Cortex of kidney (tissue), 1 donor: ENCODE data around the gene ASNS.
"Not testable (repeated sequence)": the region's sequence is repeated elsewhere in the genome, so short reads cannot be mapped to it uniquely, and the experiment has no call there.

Source experiments
- DNase-seq: peaks from one replicate; lab custom pipeline; 2025; lab: John Stamatoyannopoulos, UW

ASNS gene, protein sequence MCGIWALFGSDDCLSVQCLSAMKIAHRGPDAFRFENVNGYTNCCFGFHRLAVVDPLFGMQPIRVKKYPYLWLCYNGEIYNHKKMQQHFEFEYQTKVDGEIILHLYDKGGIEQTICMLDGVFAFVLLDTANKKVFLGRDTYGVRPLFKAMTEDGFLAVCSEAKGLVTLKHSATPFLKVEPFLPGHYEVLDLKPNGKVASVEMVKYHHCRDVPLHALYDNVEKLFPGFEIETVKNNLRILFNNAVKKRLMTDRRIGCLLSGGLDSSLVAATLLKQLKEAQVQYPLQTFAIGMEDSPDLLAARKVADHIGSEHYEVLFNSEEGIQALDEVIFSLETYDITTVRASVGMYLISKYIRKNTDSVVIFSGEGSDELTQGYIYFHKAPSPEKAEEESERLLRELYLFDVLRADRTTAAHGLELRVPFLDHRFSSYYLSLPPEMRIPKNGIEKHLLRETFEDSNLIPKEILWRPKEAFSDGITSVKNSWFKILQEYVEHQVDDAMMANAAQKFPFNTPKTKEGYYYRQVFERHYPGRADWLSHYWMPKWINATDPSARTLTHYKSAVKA

DNA sequence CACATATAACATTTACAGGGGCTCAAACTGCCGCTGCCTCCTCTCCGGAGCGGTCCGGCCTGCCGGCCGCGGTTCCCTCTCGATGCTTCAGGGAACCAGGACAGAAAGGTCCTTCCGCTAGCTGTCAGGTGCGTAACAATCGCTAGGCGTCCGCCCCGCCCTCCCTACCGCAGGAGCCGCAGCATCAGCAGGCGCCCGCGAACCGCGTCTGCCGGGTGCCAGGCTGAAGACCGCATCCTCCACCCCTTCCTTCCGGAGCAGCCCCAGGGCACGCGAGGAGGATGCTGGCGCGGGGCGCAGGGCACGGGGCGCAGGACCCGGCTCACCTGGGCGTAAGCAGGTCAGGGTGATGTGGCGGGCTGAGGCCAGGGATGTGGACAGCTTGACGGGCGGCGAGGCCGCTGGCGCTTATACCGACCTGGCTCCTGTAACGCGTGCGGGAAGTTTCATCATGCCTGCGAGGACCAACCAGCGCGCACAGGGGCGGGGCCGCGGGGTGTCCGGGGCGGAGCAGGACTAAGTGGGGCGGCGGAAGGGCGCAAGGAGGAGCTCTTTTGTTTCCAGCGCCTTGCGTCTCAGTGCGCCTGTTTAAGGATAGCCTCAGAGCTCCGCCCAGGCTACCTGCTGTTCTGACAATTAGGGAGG, at the start of gene ASNS:
Gene ASNS, minus strand, starts transcription at position 384 of the 645 bp plus-strand sequence. CDS start 3,252 bp downstream, outside the sequence.
- DNase-seq, result no peak

DNA sequence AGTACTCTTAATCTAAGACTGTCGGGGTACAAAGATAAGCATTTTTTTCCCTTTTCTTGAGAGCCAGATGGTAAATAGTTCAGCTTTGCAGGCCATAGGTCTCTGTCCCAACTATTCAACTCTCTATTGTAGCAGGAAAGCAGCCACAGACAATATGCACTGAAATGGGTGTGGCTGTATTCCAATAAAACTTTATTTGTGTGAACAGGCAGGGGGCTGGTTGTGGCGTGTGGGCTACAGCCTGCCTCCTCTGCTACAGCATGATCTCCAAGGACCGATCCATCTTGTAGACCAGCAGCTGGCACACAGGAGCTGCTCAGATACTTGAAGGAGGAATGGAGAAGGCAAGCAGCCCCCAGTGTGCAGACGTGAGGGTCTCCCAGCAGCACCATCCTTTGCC, 49.0 kb upstream of the ASNS start:
- not testable (repeated sequence) for DNase-seq

DNA sequence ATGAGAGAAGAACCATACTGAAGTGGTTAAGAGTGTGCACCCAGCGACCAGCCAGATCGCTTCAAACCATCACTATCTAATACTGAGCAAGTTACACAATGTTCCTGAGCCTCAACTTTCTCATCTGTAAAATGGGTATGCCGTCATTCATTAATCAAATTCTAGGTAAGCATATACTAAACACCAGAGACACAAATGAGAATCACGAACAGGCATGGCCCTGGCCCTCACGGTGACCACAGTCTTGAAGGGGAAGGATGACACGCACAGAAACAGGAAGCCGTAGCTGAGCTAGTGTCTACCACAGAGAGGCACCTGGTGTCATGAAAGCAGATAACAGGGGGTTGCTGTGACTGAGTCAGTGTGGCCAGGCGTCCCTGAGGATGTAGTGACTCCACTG, 43.1 kb upstream of the ASNS start:
- DNase-seq, result not testable (repeated sequence)

DNA sequence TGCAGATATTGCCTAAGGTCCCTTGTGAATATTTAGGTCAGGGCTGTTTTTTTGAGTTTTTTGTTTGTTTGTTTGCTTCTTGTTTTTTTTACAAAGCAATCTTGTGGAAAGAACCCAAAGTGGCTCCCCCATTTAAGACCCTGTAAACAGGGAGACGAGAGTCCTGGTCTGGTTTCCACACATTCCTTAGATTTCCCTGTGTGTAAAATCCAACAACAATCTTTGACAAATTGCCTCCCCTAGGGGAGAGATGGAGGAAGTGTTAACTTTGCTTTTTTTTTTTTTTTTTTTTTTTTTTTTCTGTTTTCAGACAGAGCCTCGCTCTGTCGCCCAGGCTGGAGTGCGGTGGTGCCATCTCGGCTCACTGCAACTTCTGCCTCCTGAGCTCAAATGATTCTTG, 40.1 kb upstream of the ASNS start:
- not testable (repeated sequence) for DNase-seq

DNA sequence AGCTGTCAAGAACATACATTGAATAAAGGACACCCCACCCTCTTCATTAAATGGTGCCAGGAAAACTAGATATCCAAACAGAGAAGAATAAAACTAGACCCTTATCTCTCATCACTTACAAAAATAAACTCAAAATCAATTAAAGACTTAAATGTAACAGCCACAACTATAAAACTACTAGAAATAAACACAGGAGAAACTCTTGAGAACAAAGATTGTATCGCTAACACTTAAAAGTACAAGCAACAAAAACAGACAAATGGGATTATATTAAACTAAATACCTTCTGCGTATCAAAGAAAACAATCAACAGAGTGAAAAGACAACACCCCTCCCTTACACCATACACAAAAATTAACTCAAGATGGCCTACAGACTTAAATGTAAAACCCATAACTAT, 24.7 kb upstream of the ASNS start:
- DNase-seq, result not testable (repeated sequence)

DNA sequence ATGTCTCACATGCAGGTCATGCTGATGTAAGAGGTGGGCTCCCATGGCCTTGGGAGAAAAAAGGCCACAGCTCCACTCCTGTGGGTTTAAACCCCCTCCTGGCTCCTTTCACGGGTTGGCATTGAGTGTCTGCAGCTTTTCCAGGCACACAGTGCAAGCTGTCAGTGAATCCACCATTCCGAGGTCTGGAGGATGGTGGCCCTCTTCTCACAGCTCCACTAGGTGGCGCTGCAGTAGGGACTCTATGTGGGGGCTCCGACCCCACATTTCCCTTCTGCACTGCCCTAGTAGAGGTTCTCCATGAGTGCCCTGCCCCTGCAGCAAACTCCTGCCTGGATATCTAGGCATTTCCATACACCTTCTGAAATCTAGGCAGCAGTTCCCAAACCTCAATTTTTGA, 19.5 kb upstream of the ASNS start:
- DNase-seq, result not testable (repeated sequence)

DNA sequence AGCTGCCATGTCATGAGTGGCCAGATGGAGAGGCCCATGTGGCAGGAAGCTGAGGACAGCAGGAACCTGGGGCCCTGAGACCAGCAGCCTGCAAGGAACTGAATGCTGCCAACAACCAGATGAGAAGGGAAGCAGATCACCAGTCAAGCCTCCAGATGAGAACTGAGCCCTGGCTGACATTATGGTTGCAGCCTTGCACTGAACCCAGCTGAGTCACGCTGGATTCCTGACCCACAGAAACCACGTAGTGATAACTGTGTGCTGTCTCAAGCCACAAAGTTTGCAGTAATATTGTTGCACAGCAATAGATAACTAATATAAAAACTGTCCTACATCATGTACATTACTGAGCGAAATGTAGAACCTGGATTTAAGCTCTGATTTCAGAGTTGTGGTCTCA, 7.3 kb upstream of the ASNS start:
- not testable (repeated sequence) for DNase-seq

DNA sequence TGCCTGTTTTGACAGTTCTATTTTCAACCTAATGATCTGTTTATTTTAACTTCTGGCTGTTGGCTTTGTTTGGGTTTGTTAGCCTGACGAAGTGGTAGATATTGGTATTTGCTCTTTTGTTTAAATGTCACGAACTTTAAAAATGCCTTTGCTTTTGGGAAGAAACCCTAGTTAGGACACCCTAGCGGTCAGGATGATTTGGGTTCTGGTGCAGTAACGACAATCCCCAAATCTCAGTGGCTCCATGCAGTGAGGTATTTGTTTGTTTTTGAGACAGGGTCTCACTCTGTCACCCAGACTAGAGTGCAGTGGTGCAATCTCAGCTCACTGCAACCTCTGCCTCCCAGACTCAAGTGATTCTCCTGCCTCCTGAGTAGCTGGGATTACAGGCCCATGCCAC, 2.7 kb upstream of the ASNS start:
- DNase-seq, result not testable (repeated sequence)

DNA sequence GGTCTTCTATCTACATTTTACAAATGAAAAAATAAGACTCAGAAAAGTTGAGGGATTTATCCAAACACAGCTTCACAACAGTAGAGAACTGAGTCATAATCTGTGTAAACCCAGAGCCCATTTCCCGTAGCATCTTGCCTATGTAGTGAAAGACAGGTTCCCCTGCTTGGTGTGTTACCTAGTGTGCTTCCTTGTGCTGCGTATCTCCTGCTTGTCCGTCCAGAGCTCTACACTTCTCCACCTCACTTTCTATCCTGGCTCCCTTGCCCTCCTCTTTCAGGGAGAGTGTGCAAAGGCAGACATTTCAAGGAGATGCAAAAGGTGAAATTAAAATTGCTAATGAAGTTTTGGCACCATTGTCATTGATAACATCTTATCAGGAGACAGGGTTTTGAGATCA, 1.4 kb upstream of the ASNS start:
- DNase-seq, result no peak

DNA sequence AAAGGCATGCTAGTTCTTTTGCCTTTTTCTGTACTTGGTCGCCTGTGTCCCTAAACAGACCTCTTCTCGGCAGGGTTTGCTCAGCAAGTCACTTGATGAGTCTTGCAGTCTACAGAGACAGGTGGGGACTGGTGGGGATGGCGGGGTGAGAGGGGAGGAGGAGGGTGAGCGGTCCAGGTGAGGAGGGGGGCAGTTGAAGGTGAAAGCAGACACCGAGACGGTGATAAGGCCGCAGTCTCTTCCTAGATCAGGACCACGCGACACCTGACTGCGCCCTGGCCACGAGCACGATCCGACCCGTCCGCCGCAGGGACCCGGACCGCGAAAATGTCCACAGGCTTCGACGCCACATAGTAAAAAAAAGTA, 566 bp downstream of the ASNS start:
- no peak for DNase-seq

DNA sequence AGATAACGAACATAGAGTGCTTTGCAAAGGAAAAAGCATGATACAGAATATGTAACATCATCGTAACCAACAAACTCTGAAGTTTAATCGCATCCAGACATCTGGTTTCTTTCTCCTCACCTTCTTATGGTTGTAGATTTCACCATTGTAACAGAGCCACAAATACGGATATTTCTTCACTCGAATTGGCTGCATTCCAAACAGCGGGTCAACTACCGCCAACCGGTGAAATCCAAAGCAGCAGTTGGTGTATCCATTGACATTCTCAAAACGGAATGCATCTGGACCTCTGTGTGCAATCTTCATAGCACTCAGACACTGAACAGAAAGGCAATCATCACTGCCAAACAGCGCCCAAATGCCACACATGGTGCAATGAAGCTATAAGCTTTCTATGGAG, 3.4 kb downstream of the ASNS start:
- DNase-seq, result no peak

DNA sequence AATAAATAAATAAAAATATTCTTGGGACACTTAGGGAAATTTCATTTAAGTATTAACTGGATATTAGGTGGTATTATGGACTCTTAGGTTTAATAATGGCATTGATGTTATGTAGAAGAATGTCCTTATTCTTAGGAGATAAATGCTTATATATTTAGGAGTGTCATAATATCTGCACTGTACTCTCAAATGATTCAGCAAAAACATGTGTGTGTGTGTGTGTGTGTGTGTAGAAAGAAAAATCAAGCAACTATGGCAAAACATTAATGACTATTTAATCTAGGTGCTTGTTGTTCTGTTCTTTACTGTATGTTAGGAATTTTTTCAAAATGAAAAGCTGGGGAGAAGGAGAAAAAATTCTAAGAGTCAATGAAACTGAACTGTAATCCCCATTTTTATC, 3.9 kb downstream of the ASNS start:
- no peak for DNase-seq

DNA sequence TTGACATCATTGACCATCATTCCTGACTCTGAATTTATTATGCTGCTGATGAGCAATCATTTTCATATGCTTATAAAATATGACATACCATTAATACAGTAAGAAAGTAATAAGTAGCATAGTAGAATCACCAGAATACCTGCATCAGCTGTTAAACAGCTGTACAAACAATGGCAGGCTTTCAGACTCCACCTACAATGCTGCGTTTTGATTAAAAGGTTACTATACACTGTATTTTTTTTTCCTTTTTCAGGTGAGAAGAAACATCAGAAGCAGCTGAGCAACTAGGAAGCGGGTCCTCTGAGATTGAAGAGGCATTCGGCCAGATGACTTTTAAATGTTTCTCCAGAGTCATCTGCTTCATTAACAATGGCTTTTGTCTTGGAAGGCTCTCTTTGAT, 7.1 kb downstream of the ASNS start:
- no peak for DNase-seq

DNA sequence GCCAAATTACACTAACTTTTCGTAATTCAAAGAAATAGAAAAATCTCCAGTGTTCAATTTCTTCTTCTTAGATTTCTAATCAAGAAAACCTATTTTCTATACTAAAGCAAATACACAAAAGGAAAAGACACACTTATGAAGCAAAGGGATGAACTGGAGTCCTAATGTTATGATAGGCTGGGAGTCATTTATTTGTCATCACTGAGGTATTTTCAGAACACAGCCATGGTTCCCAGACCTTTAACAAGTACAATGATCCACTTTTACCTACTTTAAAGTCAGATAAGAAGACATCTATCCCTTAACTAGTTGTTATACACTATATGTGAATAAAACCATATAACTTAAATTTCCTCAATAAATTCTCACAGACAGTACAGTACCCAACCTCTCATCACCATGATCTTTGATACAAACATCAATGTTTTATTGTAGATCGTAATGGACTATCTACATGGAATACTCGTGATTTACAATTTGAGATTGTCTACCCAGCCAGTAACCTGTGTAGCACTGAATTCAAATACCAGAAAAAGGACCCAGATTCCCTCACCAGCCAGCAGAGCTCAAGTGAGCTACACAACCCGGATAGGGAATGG, 12.5 kb downstream of the ASNS start:
- no peak for DNase-seq

DNA sequence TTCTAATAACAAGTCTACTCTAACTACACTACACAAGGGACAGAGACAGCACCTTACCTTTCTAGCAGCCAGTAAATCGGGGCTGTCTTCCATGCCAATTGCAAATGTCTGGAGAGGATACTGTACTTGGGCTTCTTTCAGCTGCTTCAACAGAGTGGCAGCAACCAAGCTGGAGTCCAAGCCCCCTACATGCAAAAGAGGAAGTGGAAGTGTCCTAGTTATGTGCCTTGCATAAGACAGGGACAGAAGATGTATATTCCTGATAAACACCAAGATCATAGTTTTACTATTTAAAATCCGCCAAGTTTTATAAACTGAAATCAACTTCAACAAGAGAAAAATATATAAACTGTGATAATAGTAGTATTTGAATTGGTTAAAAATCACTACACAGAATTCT, 14.0 kb downstream of the ASNS start:
- DNase-seq, result no peak

DNA sequence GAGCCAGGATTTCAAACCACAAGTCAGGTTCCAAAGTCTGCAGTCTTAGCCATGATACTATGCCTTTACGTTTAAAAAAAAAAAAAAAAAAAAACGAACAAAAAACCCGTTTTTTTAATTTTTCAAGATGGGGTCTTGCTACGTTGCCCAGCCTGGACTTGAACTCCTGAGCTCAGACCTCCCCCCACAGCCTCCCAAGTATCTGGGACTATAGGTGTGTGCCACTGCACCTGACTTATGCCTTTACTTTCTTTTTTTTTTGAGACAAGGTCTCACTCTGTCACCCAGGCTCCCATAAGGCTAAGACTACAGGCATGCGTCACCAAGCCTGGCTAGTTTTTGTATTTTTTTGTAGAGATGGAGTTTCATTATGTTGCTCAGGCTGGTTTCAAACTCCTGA, 14.7 kb downstream of the ASNS start:
- no peak for DNase-seq

DNA sequence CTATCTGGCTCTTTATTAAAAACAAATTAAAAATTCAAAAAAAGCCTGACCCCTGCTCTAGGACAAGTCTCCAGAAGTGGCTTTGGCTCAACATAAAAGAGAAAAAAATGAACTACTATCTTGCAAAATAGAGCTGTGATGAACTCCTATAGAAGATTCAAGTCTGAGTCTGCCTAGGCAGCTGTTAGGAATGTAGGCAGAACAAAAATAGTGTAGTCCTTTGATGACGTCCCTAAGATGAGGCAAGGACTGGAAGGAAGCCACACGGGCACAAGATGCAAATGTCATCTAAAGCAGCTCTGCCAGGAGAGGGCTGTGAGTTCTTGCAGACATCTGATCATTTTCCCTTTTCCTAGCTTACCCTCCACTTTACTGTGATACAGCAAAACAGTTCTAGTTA, 20.5 kb downstream of the ASNS start:
- no peak for DNase-seq

DNA sequence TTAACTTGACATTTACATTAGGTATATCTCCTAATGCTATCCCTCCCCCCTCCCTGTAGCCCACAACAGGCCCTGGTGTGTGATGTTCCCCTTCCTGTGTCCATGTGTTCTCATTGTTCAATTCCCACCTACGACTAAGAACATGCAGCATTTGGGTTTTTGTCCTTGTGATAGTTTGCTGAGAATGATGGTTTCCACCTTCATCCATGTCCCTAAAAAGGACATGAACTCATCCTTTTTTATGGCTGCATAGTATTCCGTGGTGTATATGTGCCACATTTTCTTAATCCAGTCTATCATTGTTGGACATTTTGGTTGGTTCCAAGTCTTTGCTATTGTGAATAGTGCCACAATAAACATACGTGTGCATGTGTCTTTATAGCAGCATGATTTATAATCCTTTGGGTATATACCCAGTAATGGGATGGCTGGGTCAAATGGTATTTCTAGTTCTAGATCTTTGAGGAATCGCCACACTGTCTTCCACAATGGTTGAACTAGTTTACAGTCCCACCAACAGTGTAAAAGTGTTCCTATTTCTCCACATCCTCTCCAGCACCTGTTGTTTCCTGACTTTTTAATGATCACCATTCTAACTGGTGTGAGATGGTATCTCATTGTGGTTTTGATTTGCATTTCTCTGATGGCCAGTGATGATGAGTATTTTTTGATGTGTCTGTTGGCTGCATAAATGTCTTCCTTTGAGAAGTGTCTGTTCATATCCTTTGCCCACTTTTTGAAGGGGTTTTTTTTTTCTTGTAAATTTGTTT, 21.8 kb downstream of the ASNS start:
- not testable (repeated sequence) for DNase-seq

DNA sequence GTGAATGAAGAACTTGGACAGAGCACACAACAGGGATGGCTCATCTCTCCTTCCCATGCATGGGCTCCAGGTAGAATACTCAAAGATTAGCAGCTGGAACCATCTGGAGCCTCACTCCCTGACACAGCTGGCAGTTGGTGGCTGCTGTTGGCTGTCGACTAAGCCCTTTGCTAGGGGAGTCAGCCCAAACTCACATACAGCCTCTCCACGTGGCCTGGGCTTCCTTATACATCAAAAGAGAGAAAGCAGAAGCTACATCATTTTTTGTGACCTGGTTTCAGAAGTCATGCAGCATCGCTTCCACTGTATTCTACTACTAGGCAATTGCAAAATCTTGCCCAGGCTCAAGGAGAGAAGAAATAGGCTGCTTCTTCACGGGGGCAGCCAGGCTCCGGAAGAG, 24.4 kb downstream of the ASNS start:
- DNase-seq, result no peak

DNA sequence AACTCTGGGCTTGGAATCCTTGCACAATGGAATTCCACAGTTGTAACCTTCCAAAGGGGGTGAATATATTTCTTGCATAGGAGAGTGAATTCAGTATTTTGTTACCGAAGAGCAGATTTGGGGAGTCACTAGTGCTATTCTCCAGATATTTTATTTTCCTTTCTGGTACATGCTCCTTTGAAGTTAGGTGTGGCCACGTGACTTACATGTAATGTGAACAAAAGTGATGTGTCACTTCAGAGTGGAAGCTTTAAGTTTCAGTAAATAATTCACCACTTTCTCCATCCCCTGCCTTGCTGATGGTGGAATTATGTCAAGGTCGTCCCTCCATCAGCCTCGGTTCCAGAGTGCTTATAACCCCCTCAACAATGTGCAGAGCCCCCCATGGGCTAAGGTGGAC, 25.3 kb downstream of the ASNS start:
- DNase-seq, result no peak

DNA sequence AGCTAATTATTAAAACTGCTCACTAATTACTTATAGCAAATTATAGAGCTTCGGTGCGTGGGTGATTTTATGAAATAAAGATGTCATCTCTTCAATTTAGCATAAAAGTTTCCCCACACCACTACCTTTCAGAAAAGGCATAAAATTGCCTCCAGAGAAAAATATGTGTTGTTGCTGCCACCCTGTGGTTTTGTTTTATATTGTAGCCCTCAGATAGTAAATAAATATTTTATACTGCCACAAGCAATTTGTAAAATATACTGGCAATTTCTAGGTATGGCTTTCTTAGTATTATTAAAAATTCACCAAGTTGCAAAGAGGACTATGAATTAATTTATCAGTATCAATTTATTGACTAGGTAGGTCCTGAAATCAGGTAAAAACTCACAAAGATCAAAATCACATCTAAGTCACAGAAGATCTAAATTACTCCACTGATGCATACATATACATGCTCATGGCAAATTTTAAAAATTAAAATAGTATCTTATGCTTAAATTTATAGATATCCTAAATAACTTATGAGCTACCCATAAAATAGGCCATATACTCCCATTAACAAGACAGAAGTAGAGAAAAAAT, 26.5 kb downstream of the ASNS start:
- no peak for DNase-seq

DNA sequence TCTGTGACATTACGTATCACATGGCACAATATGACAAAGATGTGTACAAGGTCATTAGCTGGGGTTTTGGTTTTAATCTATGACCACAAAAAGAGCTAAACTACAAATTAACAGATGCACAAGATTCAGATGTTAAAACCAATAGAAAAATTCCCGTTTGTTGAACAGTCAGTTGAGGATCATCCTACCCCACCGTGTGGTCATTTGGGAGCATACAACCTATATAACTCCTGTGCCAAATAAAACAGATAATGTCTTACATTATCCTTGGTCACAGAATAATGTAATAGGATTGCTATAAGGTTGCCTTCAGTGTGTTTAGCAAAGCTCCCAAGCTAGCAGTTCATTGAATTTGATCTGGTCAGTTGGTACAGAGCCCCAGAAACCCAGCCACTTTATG, 28.2 kb downstream of the ASNS start:
- no peak for DNase-seq
